ENCODE results near the gene SLC37A3.
"Not testable (repeated sequence)": the region's sequence is repeated elsewhere in the genome, so short reads cannot be mapped to it uniquely, and the experiment has no call there.

Gene SLC37A3

DNA sequence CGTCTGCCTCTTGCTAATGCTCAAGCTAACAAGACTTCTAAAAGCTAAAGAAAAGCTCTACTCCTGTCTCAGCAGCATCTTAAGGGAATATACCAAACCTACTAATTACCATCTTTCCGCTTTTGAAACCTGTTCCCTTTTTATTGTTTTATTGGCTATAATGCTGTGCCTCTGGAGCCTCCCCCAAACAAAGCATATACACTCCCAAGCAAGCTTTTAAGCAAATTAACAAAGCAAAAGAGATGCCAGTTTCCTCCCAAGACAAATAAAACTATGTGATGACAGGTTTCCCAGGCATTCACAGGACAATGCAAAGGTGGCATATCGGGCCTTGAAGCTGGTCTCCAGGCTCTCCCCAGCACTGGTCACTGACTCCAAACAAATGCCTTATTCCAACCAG is 52.9 kb downstream of the SLC37A3 start:
- no peak for DNase-seq

DNA sequence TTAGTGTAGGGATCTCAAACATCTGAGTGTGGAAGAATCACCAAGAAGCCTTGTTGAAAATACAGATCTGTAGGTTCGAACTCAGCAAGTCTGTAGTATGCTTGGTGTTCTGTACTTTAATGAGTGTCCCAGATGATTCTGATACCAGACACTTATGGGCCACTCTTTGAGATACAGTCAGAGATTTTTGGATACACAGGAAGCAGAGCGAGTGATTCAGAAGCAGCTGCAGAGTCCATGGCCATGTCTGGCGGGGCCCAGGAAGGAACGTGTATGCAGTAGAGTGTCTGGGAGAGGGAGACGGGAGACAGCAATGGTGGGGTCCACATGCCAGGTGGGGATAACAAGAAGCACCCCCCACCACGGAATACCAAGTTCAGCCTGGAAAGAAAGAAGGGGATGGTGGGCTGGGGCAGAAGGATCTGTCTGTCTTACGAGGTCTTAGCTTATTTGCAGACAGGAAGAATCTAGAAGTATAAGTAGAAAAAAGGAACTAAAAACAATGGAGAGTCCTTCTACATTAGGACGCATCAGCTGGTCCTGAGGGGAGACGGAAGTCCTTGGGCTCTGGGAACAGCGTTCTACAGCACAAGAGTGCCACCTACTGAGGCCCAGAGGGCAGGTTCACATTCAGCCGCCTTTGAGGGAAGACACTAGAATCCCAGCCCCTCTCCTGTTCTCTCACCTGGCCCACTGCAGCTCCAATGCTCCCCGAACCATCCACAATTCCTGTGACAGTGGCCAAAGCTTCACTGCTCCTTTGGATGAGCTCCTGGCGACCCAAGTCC is 55.4 kb downstream of the SLC37A3 start:
- peak; percentile 30 for DNase-seq

DNA sequence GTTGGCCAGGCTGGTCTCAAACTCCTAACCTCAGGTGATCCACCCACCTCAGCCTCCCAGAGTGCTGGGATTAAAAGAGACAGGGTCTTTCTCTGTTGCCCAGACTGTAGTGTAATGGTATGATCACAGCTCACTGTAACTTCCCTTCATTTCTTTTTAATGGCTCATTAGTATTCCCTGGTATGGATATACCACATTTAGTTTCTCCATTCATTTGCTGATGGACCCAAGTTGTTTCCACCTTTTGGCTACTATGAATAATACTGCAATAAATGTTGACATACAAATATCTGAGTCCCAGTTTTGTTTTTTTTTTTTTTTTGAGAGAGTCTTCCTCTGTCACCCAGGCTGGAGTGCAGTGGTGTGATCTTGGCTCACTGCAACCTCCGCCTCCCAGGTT is 59.4 kb downstream of the SLC37A3 start:
- not testable (repeated sequence) for DNase-seq

DNA sequence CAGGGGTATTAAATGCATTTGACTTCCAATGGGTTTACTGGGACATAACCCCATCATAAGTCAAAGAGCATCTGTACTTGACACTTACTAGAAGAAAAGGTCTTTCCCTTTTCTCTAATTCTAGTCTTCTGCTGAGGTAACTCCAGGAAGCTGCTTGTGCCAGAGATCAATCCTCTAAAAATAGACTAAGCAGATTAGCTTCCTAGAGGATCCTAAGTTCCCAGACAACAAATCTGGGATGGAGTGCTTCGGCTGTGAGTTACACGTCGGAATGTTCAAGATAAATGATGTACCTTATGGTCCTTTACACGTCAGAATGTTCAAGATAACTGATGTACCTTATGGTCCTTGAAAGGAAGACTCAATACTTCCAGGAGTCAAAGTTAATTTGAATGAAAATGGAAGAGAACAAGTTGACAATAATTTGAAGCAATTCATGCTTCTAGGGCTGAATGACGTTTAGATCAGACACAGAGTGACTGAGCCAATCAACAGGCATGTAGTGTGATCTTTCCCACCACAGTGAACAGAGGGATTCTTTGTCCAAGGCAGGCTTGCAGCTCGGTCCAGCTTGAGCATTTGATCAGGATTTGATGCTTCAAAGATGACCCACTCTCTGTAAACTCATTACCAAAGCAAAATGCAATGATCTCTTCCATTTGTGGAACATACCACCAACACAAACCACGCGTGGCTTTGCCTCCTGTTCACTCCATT is 63.8 kb downstream of the SLC37A3 start:
- DNase-seq = no peak

DNA sequence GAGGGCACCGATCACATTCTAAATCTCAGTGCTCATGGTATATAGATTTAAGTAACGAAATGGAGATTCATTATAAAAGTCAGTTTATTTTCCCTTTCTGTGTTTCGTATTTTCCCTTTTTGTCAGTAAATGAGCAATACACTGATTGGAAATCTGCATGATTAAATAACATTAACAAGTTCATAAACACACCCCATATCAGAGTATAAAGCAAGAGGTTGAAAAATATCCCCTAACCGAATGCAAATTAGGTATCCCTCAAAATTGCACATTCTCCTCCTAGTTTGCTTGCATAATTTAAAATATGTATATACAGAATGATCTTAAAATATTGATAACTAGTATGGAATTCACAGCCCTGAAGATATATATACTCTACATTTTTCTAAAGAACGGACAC is 64.6 kb downstream of the SLC37A3 start:
- no peak for DNase-seq

DNA sequence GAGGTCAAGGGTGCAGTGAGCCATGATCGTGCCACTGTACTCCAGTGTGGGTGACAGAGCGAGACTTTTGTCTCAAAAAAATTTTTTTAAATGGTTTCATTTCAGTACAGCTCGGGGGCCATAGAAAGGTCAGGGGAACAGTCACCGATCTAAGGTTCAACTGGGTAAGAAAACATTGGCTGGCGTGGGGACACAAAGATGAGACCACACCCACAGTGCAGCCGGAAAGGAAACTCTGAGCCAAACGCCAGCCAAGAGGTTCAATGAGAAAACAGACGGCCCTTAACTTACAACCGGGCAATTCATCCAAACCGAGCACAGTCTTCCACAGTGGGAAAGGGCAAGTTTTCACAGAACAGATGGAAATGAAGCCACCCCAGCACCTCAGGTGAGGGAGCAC is 65.1 kb downstream of the SLC37A3 start:
- DNase-seq = no peak

DNA sequence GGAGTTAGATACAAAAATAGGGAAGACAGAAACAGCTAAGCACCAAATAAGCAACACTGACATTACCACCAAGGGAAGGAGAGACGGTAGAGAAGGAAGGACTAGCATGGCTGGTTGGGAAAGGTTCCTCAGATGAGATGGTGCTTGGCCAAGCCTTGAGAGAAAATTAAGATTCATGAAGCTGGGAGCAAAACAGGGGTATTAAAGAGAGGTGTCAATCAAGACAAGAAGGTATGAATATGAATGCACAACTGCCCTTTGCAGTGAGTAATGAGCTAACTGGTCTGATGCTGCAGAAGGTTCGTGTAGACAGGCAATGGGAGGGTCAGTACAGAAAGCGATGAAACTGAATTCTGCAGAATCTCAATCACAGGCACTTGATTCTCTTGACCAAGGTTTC is 67.7 kb downstream of the SLC37A3 start:
- DNase-seq = no peak

DNA sequence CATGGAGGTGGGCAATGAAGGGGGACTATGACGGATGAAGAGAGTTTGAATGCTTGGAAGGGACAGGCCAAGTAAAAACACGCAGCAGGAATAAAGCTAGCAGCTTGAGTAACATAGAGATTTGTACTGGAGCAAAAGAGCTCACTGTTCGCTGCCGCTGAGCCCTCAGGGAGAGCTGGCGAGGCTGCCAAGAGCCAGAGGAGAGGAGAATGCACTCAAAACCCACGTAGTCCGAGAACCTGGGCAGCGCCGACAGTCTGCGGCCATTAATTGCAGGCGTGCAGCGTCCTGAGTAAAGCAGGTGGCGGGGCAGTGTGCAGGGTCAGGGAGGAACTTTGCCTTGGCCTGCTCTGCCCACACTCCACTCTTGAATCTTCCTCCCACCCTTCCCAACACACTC is 68.2 kb downstream of the SLC37A3 start:
- no peak for DNase-seq

DNA sequence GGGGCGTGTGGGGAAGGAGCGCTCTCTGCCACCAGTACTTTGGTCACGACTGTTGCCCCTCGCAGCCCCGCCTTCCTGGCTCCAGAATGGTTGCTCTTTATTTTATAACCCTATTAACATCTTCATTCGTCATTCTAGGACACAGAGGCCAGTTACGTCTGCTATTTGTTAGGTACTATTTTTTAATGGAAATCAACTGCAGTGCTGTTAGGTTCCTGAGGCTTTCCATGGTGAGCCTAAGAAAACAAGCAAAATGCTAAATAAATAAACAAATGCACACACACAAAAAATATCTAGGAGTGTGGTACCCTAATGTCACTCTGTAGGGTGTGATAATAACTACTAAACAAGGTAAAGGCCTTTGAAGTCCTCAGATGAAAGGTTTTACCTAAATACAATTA is 71.1 kb downstream of the SLC37A3 start:
- no peak for DNase-seq

DNA sequence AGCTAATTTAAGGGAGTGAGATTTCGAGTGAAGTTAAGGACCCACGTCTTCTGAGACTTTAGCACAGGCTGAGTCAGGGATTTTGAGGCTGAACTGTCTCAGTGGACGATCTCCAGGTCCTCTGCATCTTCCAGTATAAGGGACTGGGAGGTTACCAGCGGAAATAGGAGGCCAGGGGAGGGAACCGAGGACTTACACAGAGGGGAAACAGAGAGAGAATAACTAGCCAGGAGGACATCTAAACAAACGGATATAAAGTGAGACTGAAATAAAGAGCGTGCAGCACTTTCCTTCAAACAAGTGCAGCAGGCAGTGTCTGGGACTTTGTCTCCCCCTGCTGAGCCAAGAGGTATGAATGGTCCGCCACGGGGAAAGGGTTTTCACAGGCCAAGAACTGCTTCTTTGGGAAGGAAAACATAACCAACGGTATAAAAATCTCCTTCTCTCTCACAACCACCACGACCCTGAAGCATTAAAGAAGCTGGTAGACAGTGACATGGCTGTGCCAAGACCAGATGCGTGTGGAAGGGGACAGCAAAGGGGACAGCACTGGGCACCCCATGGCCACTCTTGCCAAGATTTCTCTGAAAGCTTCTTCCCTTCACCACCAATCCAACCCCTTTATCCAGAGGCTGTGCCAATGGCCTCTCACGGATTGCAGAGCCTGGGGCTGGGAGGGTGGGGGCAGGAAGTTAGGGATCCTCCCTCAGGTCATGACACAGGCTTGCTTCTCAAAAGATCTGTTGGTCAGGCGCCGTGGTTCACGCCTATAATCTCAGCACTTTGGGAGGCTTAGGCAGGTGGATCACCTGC is 72.0 kb downstream of the SLC37A3 start:
- peak; percentile 55 for DNase-seq

DNA sequence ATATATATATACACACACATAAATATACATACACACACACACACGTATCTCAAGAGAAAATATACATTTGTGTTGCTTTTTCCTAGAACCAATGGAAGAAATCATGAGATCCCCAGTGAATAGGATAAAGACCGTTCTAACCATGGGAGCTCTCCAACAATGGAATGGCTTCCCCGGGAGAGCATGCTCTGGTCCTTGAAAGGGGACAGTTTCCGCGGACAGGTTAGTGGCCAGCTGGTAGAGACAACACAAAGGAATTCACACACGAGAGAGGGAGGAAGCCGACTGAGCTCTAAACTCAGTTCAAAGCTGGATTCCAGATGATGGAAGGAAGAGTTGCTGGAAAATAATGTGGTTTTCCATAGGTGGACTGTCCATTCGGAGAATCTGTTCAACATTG is 72.7 kb downstream of the SLC37A3 start:
- DNase-seq = no peak

DNA sequence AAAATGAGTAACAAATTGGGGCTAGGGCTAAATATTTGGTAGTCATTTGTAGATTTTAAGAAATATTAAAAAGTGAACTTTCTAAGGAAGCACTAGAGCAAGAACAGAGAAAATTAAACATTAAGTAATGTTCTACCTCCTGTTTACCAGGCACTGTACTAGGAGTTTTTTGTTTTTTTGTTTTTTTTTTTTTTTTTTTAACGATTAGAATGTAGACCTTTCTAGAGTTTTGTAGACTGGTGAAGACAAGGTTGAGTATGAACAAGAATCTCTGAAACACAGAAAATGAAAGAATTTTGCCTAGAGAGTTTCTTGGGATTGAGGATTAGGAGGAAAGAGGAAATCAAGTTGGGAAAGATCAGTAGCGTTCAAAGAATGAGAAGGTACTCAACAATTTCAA is 73.6 kb downstream of the SLC37A3 start:
- DNase-seq = no peak

DNA sequence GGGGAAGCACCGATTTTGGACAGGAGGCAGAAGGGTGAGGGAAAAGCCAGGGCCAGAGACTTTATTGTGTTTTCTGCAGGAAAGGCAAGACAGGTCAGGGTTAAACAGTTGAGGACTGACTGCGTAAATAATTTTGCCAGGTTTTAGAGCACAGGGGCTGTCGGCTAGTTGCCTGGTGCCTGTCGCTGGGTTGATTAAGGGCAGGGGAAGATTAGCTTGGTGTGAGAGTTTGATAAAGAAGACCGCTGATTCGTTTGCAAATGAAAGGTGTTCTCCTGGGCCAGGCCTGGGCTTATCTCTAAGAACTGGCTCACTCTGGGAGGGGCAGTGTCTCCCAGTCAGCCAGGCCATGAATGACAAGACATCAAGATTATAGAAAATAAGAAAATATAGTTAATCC is 75.6 kb downstream of the SLC37A3 start:
- no peak for DNase-seq

DNA sequence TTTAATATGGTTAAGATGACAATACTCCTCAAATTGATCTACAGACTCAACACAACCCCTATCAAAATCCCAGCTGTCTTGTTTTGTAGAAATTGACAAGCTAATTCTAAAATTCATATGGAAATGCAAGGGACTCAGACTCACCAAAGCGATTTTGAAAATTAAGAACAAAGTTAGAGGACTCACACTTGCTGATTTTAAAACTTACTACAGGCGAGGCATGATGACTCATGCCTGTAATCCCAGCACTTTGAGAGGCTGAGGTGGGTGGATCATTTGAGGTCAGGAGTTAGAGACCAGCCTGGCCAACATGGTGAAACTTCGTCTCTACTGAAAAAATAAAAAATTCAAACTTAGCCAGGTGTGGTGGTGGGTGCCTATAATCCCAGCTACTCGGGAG is 78.3 kb downstream of the SLC37A3 start:
- not testable (repeated sequence) for DNase-seq

DNA sequence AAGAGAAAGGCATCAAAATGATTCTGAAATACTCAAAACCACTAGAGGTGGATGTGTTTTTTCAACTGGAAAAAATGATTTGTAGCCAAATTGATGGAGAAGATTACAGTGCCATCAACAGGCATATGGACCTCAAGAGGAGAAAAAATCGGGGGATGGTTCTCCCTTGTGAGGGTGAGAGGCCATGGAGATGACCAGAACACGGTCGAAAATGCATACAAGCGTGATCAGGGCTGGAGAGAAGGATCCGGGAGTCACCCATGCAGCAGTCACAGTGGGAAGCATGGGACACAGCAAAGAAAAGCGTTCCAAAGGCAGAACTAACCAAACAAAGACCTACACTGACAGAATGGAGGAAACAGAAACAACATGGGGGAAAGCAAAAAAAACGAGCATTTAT is 80.3 kb downstream of the SLC37A3 start:
- no peak for DNase-seq

DNA sequence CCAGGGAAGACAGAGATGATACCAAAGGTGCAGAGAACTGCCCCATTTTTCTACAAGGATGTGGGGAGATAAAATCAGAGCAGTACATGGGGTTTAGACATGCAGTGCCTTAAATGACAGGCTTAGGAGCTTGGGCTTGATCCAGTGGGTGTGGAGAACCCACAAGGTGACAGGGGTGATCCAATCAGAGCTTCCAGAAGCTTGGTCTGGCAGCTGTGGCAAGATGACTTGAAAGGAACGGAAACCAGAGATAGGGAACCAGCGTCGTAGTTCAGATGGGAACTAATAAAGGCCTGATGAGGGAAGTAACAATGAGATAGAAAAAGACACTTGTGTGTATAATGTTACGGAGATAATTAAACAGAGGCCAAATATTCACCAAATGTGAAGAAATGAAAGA is 80.7 kb downstream of the SLC37A3 start:
- DNase-seq = no peak

DNA sequence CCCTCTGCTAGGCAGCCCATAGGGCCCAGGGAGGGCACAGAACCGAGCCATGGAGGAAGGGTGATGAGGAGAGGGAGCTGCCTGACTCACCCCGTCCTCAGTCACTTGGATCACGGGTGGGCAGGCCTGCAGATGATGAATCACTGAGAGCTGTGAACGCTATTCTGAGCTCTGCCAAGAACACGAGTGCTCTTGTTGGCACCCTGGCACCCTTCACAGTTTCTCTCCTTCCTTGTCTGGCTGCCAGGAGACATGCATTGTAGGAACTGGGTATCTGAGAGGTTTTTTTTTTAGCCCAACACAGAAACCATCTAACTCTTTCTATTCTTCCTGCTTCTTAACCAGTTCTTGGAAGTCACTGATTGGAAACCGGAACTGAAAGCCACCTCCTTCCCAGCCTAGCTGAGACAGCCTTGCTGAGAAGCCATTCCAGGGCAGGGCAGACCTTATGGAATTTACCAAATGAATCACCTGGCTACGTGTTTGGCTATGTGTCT is 82.1 kb downstream of the SLC37A3 start:
- peak; percentile 72 for DNase-seq

DNA sequence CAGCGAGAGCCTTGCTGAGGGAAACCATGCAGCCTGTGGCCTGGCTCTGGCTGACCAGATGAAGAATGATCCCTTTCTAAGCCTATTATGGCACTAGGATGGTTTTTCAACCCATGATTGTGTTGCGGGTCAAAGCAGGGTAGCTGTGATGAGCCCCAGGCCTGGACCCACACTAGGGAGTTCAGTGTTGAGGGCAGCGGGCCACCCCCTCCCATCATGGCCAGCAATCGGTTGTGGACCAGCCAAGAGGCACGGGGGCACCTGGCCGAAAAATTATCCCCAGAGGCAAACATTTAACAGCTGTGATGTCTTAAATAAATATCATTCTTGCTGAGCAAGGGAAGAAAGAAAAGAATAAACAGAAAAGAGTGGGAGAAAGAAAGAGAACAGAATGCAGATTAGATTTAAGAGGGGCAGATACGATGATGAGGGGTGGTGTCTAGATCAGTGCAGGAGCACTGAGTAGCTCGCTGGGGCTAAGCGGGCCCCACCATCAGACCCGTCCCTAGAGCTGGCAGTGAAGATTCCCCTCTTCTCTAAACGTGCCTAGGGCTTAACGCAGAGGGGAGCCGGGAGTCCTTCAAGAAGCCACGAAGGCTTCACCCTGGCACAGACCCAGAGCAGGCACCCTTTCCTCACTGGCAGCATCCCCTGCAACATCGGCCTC is 82.7 kb downstream of the SLC37A3 start:
- no peak for DNase-seq

DNA sequence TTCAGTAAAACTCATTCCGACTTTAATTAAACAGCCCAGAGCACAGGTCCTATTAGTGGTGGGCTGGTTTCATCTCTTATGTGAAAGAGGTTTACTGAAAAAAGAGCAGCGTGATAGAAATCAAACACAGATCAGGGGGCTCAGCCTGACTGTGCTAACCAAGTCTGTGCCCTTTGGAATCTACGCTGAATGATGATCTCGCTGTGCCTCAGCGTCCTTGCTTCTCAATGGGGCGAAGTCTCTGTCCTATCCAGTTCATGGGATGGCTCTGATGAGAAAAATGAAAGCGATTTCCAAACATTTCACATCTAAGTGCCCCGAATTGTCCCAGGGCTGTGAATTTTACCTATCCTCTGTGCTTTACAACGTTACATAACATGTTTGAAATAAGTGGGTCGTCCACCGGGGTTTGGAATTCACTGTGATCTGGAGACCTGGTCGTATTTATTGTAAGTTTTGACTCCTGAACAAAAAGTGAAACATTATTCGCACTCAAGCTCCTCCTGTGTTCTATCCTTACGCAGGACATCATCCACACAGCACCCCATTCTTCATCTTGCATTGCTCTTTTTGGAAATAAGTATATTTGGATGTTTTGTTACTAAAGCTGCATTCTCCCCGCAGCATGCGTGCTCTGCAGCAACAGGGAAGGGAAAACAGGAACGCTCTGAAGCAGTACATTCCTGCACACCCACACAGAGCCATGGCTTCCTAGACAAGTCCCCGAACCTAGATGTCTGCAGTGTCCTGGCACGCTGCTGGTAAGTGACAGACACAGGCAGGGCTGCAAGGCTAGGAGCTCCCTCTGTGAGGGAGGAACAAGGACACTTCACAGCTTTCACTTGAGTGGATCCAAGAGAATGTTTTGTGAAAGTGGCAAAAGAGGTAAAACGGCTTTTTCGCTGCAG is 83.5 kb downstream of the SLC37A3 start:
- DNase-seq = no peak

DNA sequence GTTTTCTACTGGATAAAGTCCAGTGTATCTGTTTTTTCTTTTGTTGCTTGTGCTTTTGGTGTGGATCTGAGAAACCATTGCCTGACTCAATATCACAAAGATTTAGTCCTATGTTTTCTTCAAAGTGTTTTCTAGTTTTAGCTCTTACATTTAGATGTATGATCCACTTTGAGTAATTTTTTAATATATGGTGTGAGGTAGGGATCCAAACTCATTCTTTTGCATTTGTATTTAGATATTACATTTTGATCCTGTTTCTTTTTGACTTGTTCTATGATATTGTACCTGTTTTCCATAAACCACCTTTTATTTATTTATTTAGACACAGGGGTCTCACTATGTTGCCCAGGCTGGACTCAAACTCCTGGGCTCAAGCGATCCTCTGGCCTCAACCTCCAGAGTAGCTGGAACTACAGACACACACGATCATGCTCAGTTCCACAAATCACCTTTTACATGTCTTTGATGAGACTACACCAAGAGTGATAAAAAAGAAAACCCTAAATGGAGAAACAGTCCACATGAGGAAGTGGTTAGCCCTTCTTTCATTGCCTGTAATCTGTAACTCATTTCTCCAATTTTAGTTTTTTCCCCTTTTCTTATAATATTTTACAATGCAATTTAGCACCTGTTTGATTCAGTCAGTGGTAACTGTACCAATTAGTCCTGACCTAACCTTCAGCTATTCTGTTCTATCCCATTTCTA is 86.0 kb downstream of the SLC37A3 start:
- DNase-seq = no peak

DNA sequence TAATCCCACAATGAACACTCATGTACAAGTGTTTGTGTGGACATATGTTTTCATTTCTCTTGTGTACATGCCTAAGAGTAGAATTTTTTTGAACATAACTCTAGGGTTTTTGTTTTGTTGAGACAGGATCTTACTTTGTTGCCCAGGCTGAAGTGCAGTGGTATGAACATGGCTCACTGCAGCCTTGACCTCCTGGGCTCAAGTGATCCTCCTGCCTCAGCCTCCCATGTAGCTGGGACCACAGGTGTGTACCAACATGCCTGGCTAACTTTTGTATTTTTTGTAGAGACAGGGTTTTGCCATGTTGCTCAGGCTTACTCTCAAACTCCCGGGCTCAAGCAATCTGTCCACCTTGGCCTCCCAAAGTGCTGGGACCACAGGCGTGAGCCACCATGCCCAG is 87.2 kb downstream of the SLC37A3 start:
- DNase-seq = not testable (repeated sequence)
